HepG2 (cell line): ENCODE measurements around the gene IPCEF1. TPM values are rescaled to one million over a fixed set of nuclear protein-coding genes. Genes with fewer than 3 reads are reported as not detected.

Source experiments
- ATAC-seq: fragments of 200-7000 bp; cut with Tn5 transposase; 3 replicates; pipeline ENCODE4 v1.9.1; 2020; ENCODE audit warnings: mild to moderate bottlenecking, moderate library complexity
- BruUV-seq: library from RNA; stranded (reverse); fragments of 400-500 nt; replicated peaks from 2 replicates; lab custom pipeline; 2021; lab: Mats Ljungman, UMichigan
- CTCF ChIA-PET: fragments of 300-600 bp; formaldehyde crosslinking; extraction: SDS; loops from one replicate; lab custom pipeline; 2021; ENCODE audit warnings: low total read pairs, inconsistent platforms, low intra/inter-chr PET ratio; lab: Yijun Ruan, JAX
- POLR2A ChIA-PET: fragments of 350-600 bp; sonication (Branson Sonifier 250); formaldehyde crosslinking; loops from one replicate; lab custom pipeline; 2020; ENCODE audit warnings: antibody characterized with exemption, inconsistent platforms; lab: Yijun Ruan, JAX
- DNase-seq: peaks from one replicate; pipeline ENCODE4 v3.0.0-alpha.2; 2015; ENCODE audit warnings: low spot score
- FAIRE-seq: peaks from 3 replicates; lab custom pipeline; 2011; peaks lifted over from hg19 to GRCh38; lab: Jason Lieb, UNC
- H2AFZ ChIP-seq: one replicate; pipeline ENCODE4 v1.6.1; 2011; ENCODE audit warnings: low read length, inconsistent platforms
- H3K27ac ChIP-seq: fragments of 300-600 bp; 3 replicates; pipeline ENCODE4 v1.8.0; 2011; ENCODE audit warnings: mixed run types, mild to moderate bottlenecking, mixed read lengths, low read length, inconsistent platforms; ENCODE audit not compliant: insufficient read depth; ENCODE audit errors: extremely low read length
- H3K27me3 ChIP-seq, 2 experiments: fragments of 200-600 bp in 1 of 2; 2 replicates in 1 of 2; 3 replicates in 1 of 2; pipeline versions ENCODE4 v1.6.0 to v1.8.0; 2011; ENCODE audit warnings: low read length in 2 of 2, mild to moderate bottlenecking in 2 of 2, moderate library complexity in 2 of 2, inconsistent platforms in 1 of 2; ENCODE audit not compliant: insufficient read depth in 2 of 2, control insufficient read depth in 1 of 2
- H3K36me3 ChIP-seq, 2 experiments: fragments of 200-600 bp in 1 of 2; replicated peaks in 1 of 2; 2 replicates in 1 of 2; 3 replicates in 1 of 2; pipeline versions ENCODE4 v1.5.1 to v1.8.0; 2011; ENCODE audit warnings: low read length in 2 of 2, inconsistent platforms in 1 of 2; ENCODE audit not compliant: insufficient read depth in 2 of 2, control insufficient read depth in 1 of 2
- H3K4me1 ChIP-seq: 2 replicates; pipeline ENCODE4 v1.5.1; 2012; ENCODE audit warnings: low read length, inconsistent platforms; ENCODE audit not compliant: insufficient read depth
- H3K4me2 ChIP-seq: 2 replicates; pipeline ENCODE4 v1.6.0; 2011; ENCODE audit warnings: low read depth, low read length, inconsistent platforms
- H3K4me3 ChIP-seq, 3 experiments: fragments of 200-600 bp in 1 of 3; sonication (generic), shearing (Covaris generic) in 1 of 3; replicated peaks in 1 of 3; 2 replicates each; pipeline ENCODE4 v1.5.1; 2011 to 2016; ENCODE audit warnings: low read length in 3 of 3, inconsistent platforms in 2 of 3, low read depth in 2 of 3, mild to moderate bottlenecking in 2 of 3, control low read depth in 1 of 3, mixed read lengths in 1 of 3; ENCODE audit not compliant: insufficient read depth in 1 of 3
- H3K79me2 ChIP-seq: one replicate; pipeline ENCODE4 v1.6.1; 2011; ENCODE audit warnings: low read length, inconsistent platforms; ENCODE audit not compliant: insufficient read depth
- H3K9ac ChIP-seq: 2 replicates; pipeline ENCODE4 v1.6.0; 2011; ENCODE audit warnings: mild to moderate bottlenecking, low read depth, low read length, inconsistent platforms; ENCODE audit not compliant: insufficient read depth
- H3K9me3 ChIP-seq: 2 replicates; pipeline ENCODE4 v1.5.1; 2012; ENCODE audit warnings: mild to moderate bottlenecking, low read length
- H4K20me1 ChIP-seq: 2 replicates; pipeline ENCODE4 v1.6.0; 2011; ENCODE audit warnings: inconsistent platforms, mild to moderate bottlenecking, low read length, moderate library complexity; ENCODE audit not compliant: insufficient read depth
- ARHGAP35 ChIP-seq: sonication (generic); formaldehyde crosslinking; IDR thresholded peaks from 2 replicates; pipeline ENCODE4 v1.9.0; 2022; ENCODE audit warnings: mild to moderate bottlenecking, inconsistent platforms, moderate library complexity, missing genetic modification reagents, borderline replicate concordance
- PCBP2 ChIP-seq: fragments of 200-400 bp; formaldehyde crosslinking; optimal IDR thresholded peaks from 2 replicates; pipeline ENCODE3; 2018; ENCODE audit warnings: low read length, low read depth; ENCODE audit not compliant: poor library complexity, severe bottlenecking
- ZNF18 ChIP-seq: sonication (generic); formaldehyde crosslinking; IDR thresholded peaks from 2 replicates; pipeline ENCODE4 v1.8.0; 2022; ENCODE audit warnings: mild to moderate bottlenecking, missing genetic modification reagents; ENCODE audit not compliant: insufficient replicate concordance
- ZNF280B ChIP-seq: sonication (generic); formaldehyde crosslinking; IDR thresholded peaks from 2 replicates; pipeline ENCODE4 v1.5.0; 2020; ENCODE audit warnings: missing genetic modification reagents, mild to moderate bottlenecking, borderline replicate concordance
- ZNF337 ChIP-seq: sonication (generic); formaldehyde crosslinking; IDR thresholded peaks from 2 replicates; pipeline ENCODE4 v1.5.1; 2020; ENCODE audit warnings: missing genetic modification reagents, low read depth, mild to moderate bottlenecking, borderline replicate concordance
- ZNF562 ChIP-seq: sonication (generic); formaldehyde crosslinking; IDR thresholded peaks from 2 replicates; pipeline ENCODE4 v1.8.0; 2022; ENCODE audit warnings: missing genetic modification reagents, borderline replicate concordance
- WGBS: methylation state at CpG from one replicate; pipeline ENCODE4 v1.1.6; 2017; ENCODE audit warnings: low lambda C conversion rate; 5-methylcytosine and 5-hydroxymethylcytosine counted together
- in situ Hi-C: cut with HindIII; loops from 2 replicates; pipeline ENCODE4 v1.10.0; 2017; ENCODE audit warnings: low pct_unique_long_range_greater_than_20kb; ENCODE audit not compliant: extremely low pct_ligation_motif_present
- intact Hi-C: fragments of 100-400 bp; cut with micrococcal nuclease; formaldehyde crosslinking; loops from one replicate; pipeline ENCODE4 v1.10.0; 2022; ENCODE audit not compliant: unreplicated experiment
- polyA plus RNA-seq, 8 experiments: library from polyadenylated mRNA; depleted of rRNA in 3 of 8; stranded (reverse) in 7 of 8; unstranded in 1 of 8; fragments of >200 nt; fragmentation: Illumina TruSeq in 4 of 8; extraction: Trizol in 4 of 8; gene quantifications; 2 replicates each; pipeline versions ENCODE4 v1.2.1 to v1.2.3, GENCODE V29; 2011 to 2016; ENCODE audit warnings: low read depth in 4 of 8, missing spikeins in 1 of 8, mixed read lengths in 1 of 8; ENCODE audit not compliant: insufficient read depth in 1 of 8
- total RNA-seq, 5 experiments: library from RNA; depleted of rRNA; stranded (reverse); fragments of >200 nt; fragmentation: Illumina TruSeq; extraction: Trizol; gene quantifications; 2 replicates each; pipeline ENCODE4 v1.2.3, GENCODE V29; 2016; ENCODE audit warnings: low read depth in 1 of 5

IPCEF1 gene
- total and polyA plus RNA-seq, 2 of the 13 experiments (the other 11 are each of a cell fraction or from before 2014, with no cell fraction given) = 0.03 TPM; not detected in 1

- CTCF ChIA-PET = no interaction called here
- ATAC-seq = no peak
- H3K27me3 ChIP-seq = peaks cover 0 to 15% of the 10 kb centered on the region in 2 experiments; a peak in 2 of 5 replicates
These were observed 217.8 kb downstream of the IPCEF1 start for GRCh38 chr6:154138793-154139192.

More at GRCh38 chr6:154138793-154139192, 217.8 kb downstream of the IPCEF1 start:
- Histone ChIP-seq H3K27ac (no peak overlapping the region), H3K36me3 (no peaks in the 10 kb centered on the region), H3K4me1 (no peaks in the 10 kb centered on the region), H3K4me3 (no peak overlapping the region), H3K9ac (no peak overlapping the region), H3K4me2 (no peak overlapping the region), H4K20me1 (no peaks in the 10 kb centered on the region), H2AFZ (no peak overlapping the region), H3K9me3 (no peaks in the 10 kb centered on the region), H3K79me2 (no peaks in the 10 kb centered on the region)
- POLR2A ChIA-PET = no interaction called here
- FAIRE-seq = no peak
- 45% methylated on average over 6 of the region's 6 CpGs for WGBS
- BruUV-seq = no TSS peak
- TF ChIP-seq ZNF18 (CRISPR knock-in tag) = no peak
- TF ChIP-seq ARHGAP35 (CRISPR knock-in tag) = no peak
- TF ChIP-seq ZNF337 (CRISPR knock-in tag) = no peak
- no peak for TF ChIP-seq PCBP2
- no peak for TF ChIP-seq ZNF280B
- no peak for TF ChIP-seq ZNF562 (CRISPR knock-in tag)
- intact Hi-C loops = no loop called here
- no peak for DNase-seq
- in situ Hi-C loops = no loop called here
